Caco-2 (cell line): ENCODE results near the gene SUSD2. TPM values are rescaled to one million over a fixed set of nuclear protein-coding genes. Genes with fewer than 3 reads are reported as not detected.
A peak's percentile ranks its signal among the peaks of the same experiment; 100 is the strongest.
"Not testable (repeated sequence)": the region's sequence is repeated elsewhere in the genome, so short reads cannot be mapped to it uniquely, and the experiment has no call there.

Experiments used
- BruUV-seq: library from RNA; stranded (reverse); fragments of 400-500 nt; replicated peaks from 2 replicates; lab custom pipeline; 2021; lab: Mats Ljungman, UMichigan
- CTCF ChIA-PET: fragments of 300-600 bp; sonication (Branson Sonifier 250); formaldehyde crosslinking; loops from one replicate; lab custom pipeline; 2022; ENCODE audit warnings: antibody characterized with exemption; lab: Charles Lee
- POLR2A ChIA-PET: fragments of 300-600 bp; sonication (Branson Sonifier 250); formaldehyde crosslinking; loops from one replicate; lab custom pipeline; 2022; ENCODE audit warnings: antibody characterized with exemption; lab: Charles Lee
- DNase-seq, 2 experiments: peaks; one replicate each; pipeline versions ENCODE4 v3.0.0 to v3.0.0-alpha.2; 2020 to 2022
- H3K27me3 ChIP-seq: replicated peaks from 2 replicates; pipeline ENCODE4 v1.6.0; 2011; ENCODE audit warnings: low read length; ENCODE audit not compliant: control insufficient read depth, insufficient read depth
- H3K36me3 ChIP-seq: 2 replicates; pipeline ENCODE4 v1.5.1; 2011; ENCODE audit warnings: low read length; ENCODE audit not compliant: control insufficient read depth, insufficient read depth
- H3K4me1 ChIP-seq: fragments of 250-450 bp; sonication (Bioruptor Pico); 2 replicates; pipeline ENCODE4 v1.5.1; 2020; ENCODE audit warnings: mild to moderate bottlenecking
- H3K4me3 ChIP-seq: 2 replicates; pipeline ENCODE4 v1.5.1; 2011; ENCODE audit warnings: low read depth, mild to moderate bottlenecking, control low read depth, low read length
- H3K9me3 ChIP-seq: fragments of 250-450 bp; sonication (Bioruptor Pico); 2 replicates; pipeline ENCODE4 v1.5.1; 2020; ENCODE audit warnings: mild to moderate bottlenecking, moderate library complexity
- H3K27ac Mint-ChIP-seq: one replicate; pipeline ENCODE4 v1.8.0; 2022; ENCODE audit warnings: mixed read lengths; ENCODE audit not compliant: unreplicated experiment
- H3K27me3 Mint-ChIP-seq: one replicate; pipeline ENCODE4 v1.8.0; 2022; ENCODE audit warnings: mixed read lengths; ENCODE audit not compliant: insufficient read depth, unreplicated experiment
- H3K36me3 Mint-ChIP-seq: one replicate; pipeline ENCODE4 v1.8.0; 2022; ENCODE audit warnings: mild to moderate bottlenecking, mixed read lengths; ENCODE audit not compliant: insufficient read depth, unreplicated experiment
- H3K4me1 Mint-ChIP-seq: one replicate; pipeline ENCODE4 v1.8.0; 2022; ENCODE audit warnings: low read depth, mixed read lengths; ENCODE audit not compliant: unreplicated experiment
- H3K4me3 Mint-ChIP-seq: one replicate; pipeline ENCODE4 v1.8.0; 2022; ENCODE audit warnings: mild to moderate bottlenecking, moderate library complexity, mixed read lengths; ENCODE audit not compliant: unreplicated experiment
- H3K9me3 Mint-ChIP-seq: one replicate; pipeline ENCODE4 v1.8.0; 2022; ENCODE audit warnings: mixed read lengths; ENCODE audit not compliant: unreplicated experiment
- CTCF ChIP-seq, 2 experiments: fragments of 200-600 bp in 1 of 2; IDR thresholded peaks; 1 replicate in 1 of 2; 2 replicates in 1 of 2; pipeline versions ENCODE4 v1.5.1 to v1.8.0; 2011 to 2022; ENCODE audit warnings: antibody characterized with exemption in 1 of 2, control low read depth in 1 of 2, inconsistent platforms in 1 of 2, low read depth in 1 of 2, low read length in 1 of 2, mild to moderate bottlenecking in 1 of 2, moderate library complexity in 1 of 2; ENCODE audit not compliant: insufficient read depth in 1 of 2, severe bottlenecking in 1 of 2, unreplicated experiment in 1 of 2
- intact Hi-C: fragments of 100-400 bp; cut with micrococcal nuclease; formaldehyde crosslinking; loops from one replicate; pipeline ENCODE4 v1.10.0; 2022; ENCODE audit not compliant: unreplicated experiment
- total RNA-seq: library from RNA; stranded (reverse); gene quantifications from 2 replicates; pipeline ENCODE4 v1.2.3, GENCODE V29; 2022

The SUSD2 gene
- total RNA-seq, 1 experiment from 2014 or later, result 7.0 TPM

- no TSS peak for BruUV-seq
- no peak overlapping the region for H3K4me3 ChIP-seq
- intact Hi-C loops, result loop anchor here (5.0 kb wide), 1 partner anchor 37 kb away; no protein-coding TSS in a partner anchor
- POLR2A ChIA-PET, result interaction anchor here (0.5 kb wide), 1 partner anchor 9 kb away, joined by 7 read pairs; no protein-coding TSS in a partner anchor
- no peak for TF ChIP-seq CTCF (IDR thresholded peaks at IDR 0.05; ENCODE audit: insufficient read depth in 1 of 2, low read depth in 1 of 2, low read length in 1 of 2, severe bottlenecking in 1 of 2, unreplicated experiment in 1 of 2)
- H3K27ac Mint-ChIP-seq, result peak overlapping the region; percentile 70
- H3K27me3 ChIP-seq, result no peaks in the 10 kb centered on the region
- peaks cover 13% of the 10 kb centered on the region for H3K9me3 ChIP-seq
- peaks cover 49% of the 10 kb centered on the region for H3K4me1 Mint-ChIP-seq
- H3K36me3 Mint-ChIP-seq, result peaks cover 9% of the 10 kb centered on the region
- peaks cover 76% of the 10 kb centered on the region for H3K4me1 ChIP-seq
- no peak for DNase-seq
- CTCF ChIA-PET, result interaction anchor here (0.6 to 0.7 kb wide), 2 partner anchors 21 to 60 kb away, joined by 4 to 5 read pairs; no protein-coding TSS in a partner anchor
- no peak overlapping the region for H3K4me3 Mint-ChIP-seq
- no peaks in the 10 kb centered on the region for H3K36me3 ChIP-seq
- peaks cover 17% of the 10 kb centered on the region for H3K9me3 Mint-ChIP-seq
- no peaks in the 10 kb centered on the region for H3K27me3 Mint-ChIP-seq
Observed at GRCh38 chr22:24205438-24206195, 24.3 kb downstream of the SUSD2 start.

- peak; percentile 58 to 89 for DNase-seq
- H3K4me3 ChIP-seq, H3K36me3 ChIP-seq, H3K36me3 Mint-ChIP-seq, H3K27me3 ChIP-seq, BruUV-seq, H3K27me3 Mint-ChIP-seq: not testable (repeated sequence)
- H3K9me3 ChIP-seq, result peaks cover 13% of the 10 kb centered on the region
- POLR2A ChIA-PET, result interaction anchor here (0.5 to 0.6 kb wide), 2 partner anchors 68 to 276 kb away, joined by 3 to 4 read pairs; no protein-coding TSS in a partner anchor
- peaks cover 17% of the 10 kb centered on the region for H3K9me3 Mint-ChIP-seq
- H3K4me1 ChIP-seq, result peaks cover 66% of the 10 kb centered on the region
- CTCF ChIA-PET, result interaction anchor here (1.0 kb wide), 1 partner anchor 41 kb away, joined by 4 read pairs; no protein-coding TSS in a partner anchor
- peak overlapping the region; percentile 35 for H3K4me3 Mint-ChIP-seq
- intact Hi-C loops, result loop anchor here (5.0 kb wide), 1 partner anchor 36 kb away; no protein-coding TSS in a partner anchor
- H3K4me1 Mint-ChIP-seq, result peaks cover 47% of the 10 kb centered on the region
- H3K27ac Mint-ChIP-seq, result peak overlapping the region; percentile 97
Observed at GRCh38 chr22:24206460-24207263, 25.4 kb downstream of the SUSD2 start.

- Histone ChIP-seq H3K27me3 (no peaks in the 10 kb centered on the region), H3K9me3 (peaks cover 13% of the 10 kb centered on the region), H3K36me3 (no peaks in the 10 kb centered on the region), H3K4me1 (peaks cover 58% of the 10 kb centered on the region), H3K4me3 (no peak overlapping the region)
- no peak for DNase-seq
- peak overlapping the region; percentile 35 for H3K4me3 Mint-ChIP-seq
- peaks cover 39% of the 10 kb centered on the region for H3K4me1 Mint-ChIP-seq
- CTCF ChIA-PET, result interaction anchor here (0.5 to 1.0 kb wide), 2 partner anchors 40 to 320 kb away, joined by 4 read pairs; no protein-coding TSS in a partner anchor
- H3K36me3 Mint-ChIP-seq, result peaks cover 9% of the 10 kb centered on the region
- H3K9me3 Mint-ChIP-seq, result peaks cover 17% of the 10 kb centered on the region
- intact Hi-C loops, result loop anchor here (5.0 kb wide), 1 partner anchor 35 kb away; no protein-coding TSS in a partner anchor
- peak overlapping the region; percentile 97 for H3K27ac Mint-ChIP-seq
- BruUV-seq, result TSS peak; percentile 38
- POLR2A ChIA-PET, result no interaction called here
- H3K27me3 Mint-ChIP-seq, result no peaks in the 10 kb centered on the region
- TF ChIP-seq CTCF (IDR thresholded peaks at IDR 0.05; ENCODE audit: insufficient read depth in 1 of 2, low read depth in 1 of 2, low read length in 1 of 2, severe bottlenecking in 1 of 2, unreplicated experiment in 1 of 2), result no peak
Observed at GRCh38 chr22:24207264-24208011, 26.2 kb downstream of the SUSD2 start.
